ENCODE data around the gene AAMDC.

DNA sequence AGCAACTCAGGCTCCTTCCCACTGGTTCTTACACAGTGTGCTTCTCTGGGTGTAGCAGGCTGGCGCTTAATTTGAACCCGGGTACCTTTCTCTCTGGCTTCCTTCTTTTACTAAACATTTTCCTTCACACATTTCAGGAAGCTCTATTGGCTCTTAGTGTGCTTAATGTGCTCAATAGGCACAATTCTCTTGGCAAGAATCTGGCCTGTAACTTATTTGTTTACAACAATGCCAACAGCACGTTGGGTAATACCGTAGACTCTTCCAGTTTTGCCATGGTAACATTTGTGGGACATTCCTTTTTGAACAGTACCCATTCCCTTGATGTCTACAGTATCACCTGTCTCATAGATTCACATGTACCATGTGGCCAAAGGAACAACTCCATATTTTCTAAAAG, 47.8 kb downstream of the AAMDC start:
- TF ChIP-seq, protein P1, sequence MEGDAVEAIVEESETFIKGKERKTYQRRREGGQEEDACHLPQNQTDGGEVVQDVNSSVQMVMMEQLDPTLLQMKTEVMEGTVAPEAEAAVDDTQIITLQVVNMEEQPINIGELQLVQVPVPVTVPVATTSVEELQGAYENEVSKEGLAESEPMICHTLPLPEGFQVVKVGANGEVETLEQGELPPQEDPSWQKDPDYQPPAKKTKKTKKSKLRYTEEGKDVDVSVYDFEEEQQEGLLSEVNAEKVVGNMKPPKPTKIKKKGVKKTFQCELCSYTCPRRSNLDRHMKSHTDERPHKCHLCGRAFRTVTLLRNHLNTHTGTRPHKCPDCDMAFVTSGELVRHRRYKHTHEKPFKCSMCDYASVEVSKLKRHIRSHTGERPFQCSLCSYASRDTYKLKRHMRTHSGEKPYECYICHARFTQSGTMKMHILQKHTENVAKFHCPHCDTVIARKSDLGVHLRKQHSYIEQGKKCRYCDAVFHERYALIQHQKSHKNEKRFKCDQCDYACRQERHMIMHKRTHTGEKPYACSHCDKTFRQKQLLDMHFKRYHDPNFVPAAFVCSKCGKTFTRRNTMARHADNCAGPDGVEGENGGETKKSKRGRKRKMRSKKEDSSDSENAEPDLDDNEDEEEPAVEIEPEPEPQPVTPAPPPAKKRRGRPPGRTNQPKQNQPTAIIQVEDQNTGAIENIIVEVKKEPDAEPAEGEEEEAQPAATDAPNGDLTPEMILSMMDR (IDR thresholded peaks at IDR 0.05), result no peak
- no peak for TF ChIP-seq EZH2 (IDR thresholded peaks at IDR 0.05)

Measured in neural progenitor cell (in vitro differentiated cells).